GM10847 (cell line): ENCODE data around the gene GABRG3.

ENCODE experiments used
- POLR2A ChIP-seq: IDR thresholded peaks from 2 replicates; pipeline ENCODE4 v1.6.1; 2011; ENCODE audit not compliant: insufficient read length; ENCODE audit errors: extremely low read depth

The GABRG3 gene

GRCh38 chr15:26970712-26971210 lies at the start of gene GABRG3:
GABRG3 (plus strand) TSS chr15:26971181.
- TF ChIP-seq POLR2A = no peak

- TF ChIP-seq POLR2A = no peak
Observed at GRCh38 chr15:26921433-26921832, 49.5 kb upstream of the GABRG3 start.

- no peak for TF ChIP-seq POLR2A
Observed at GRCh38 chr15:26926081-26926480, 44.9 kb upstream of the GABRG3 start.

GRCh38 chr15:26928051-26928450 lies 42.9 kb upstream of the GABRG3 start:
- no peak for TF ChIP-seq POLR2A

DNA sequence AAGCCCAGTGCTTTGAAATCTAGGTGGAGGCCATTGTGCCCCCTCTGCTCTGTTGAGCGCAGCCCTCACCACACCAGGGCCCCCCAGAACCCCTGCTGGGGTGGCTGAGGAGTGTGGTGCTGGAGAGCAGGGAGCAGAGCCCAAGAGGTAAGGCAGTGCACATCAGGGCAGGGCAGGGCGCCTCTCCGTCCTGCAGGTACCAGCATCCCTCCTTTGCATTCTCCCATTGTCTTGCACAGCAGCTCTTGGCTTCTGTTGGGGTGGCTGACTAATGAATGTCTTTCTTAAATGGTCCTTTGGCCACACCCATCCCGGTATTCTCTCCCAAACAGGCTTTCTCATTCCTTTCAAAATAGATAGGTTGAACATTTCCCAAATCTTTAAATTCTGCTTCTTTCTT lies 41.4 kb upstream of the GABRG3 start:
- TF ChIP-seq POLR2A = no peak

DNA sequence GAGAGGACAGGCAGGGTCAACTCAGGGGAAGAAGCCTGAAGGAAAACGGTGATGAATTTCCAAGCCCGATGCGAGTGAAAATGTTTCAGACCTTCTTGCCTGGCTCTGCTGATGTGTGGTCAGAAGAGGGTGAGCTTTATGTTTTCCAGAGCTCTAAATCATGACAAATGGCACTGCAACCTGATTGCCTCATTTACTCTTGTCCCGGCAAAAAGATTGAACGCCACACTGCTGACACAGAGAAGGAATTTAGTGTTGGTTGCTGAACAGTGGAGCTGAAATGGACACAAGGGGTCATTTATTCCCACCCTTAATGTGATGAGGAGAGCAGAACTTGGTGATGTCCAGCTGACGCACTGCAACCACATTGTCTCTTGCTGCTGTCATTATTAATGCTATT lies 36.1 kb upstream of the GABRG3 start:
- TF ChIP-seq POLR2A = no peak

DNA sequence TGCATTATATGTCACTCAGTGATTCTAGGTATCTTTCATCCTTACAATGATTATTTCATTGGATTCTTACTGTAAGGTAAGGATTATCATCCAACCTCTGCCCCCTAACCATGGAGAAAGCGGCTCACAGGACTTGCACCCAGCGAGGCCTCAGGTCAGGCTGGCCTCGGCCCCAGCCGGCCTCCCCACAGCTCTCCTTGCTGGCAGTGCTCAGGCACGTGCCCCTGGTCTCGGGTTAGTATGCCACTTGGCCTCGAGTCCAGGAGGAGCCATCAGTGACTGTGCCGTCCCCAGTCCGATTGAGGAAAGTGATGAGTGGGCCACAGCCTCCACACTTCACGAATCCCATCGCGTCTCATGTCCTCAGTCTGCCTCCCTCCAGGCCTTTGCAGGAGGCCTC lies 35.7 kb upstream of the GABRG3 start:
- no peak for TF ChIP-seq POLR2A

GRCh38 chr15:26936502-26936901 lies 34.5 kb upstream of the GABRG3 start:
- no peak for TF ChIP-seq POLR2A

GRCh38 chr15:26937134-26937533 lies 33.8 kb upstream of the GABRG3 start:
- no peak for TF ChIP-seq POLR2A

DNA sequence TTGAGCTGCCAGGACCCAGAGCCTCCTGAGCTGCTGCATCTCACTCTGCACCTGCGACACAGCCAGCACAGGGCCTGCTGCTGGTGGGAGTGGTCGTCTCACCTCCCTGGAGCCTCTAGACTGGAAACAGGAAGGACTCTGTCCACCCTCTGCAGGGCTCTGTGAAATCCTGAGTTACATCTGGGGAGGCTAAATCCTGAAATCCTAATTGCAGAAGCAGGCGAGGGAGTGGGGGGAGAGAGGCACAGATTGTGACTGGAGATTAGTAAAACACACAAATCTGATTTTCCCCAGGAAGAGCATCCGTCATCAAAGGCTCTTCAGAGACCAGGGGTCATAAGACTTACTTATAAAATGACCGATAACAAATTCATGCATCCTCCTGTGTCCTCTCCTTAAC lies 31.6 kb upstream of the GABRG3 start:
- no peak for TF ChIP-seq POLR2A

DNA sequence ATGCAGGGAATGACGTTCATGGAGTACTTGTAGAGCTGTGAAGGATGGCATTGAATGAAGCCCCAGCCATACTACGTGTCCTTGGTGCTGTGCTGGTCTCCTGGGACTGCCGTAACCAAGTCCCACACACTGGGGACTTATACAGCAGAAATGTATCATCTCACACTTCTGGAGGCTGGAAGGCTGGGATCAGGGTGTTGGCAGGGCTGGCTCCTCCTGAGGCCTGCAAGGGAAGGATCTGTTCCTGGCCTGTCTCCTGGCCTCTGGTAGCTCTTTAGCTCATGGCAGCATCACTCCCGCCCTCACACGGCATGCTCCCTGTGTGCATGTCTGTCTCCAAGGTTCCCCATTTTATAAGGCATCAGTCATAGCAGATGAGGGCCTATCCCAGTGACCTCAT lies 29.5 kb upstream of the GABRG3 start:
- TF ChIP-seq POLR2A = no peak

GRCh38 chr15:26943866-26944265 lies 27.1 kb upstream of the GABRG3 start:
- no peak for TF ChIP-seq POLR2A

GRCh38 chr15:26945046-26945445 lies 25.9 kb upstream of the GABRG3 start:
- no peak for TF ChIP-seq POLR2A

DNA sequence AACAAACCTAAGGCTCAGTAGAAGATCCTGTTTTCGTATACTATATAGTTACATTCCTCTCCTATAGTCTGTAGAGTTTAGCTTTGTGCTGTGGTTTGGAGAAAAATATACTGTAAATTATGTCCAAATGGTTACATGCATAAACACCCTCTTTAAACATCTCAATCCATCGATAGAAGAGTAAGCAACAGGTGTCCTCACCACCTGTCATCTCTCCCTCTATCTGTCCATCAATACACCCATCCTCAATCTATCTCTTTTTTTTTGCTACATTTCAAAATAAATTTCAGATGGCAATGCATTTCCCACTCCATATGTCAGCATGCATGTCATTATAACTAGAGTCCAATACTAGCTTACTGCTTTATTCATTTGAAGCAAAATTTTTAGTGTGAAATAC lies 21.0 kb upstream of the GABRG3 start:
- TF ChIP-seq POLR2A = no peak

GRCh38 chr15:26954403-26954802 lies 16.6 kb upstream of the GABRG3 start:
- TF ChIP-seq POLR2A = no peak

DNA sequence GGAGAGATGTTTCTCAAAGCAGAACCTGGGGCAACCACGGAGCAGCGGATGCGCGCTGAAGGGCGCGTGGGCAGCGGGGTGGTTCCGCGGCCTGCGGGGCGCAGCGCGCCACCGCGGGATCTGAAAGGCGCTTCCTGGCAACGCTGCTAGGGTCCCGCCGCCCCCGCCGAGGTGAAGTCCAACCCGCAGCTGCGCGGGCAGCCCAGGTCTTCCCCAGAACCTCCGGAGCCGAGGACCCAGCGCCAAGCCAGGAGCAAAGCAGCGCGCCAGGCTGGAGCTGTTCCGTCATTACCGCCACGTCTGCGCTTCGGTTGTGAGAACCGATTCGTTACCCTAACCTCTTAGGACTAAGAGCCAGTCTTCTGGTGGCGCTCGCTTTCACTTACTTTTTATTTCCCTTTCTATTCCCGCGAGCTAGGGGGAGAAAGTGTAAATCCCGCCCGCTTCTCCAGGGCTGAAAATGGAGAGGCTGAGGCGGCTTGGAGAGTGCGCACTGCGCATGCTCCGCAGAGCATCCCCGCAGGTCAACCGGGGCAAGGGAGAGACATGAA lies 3.2 kb upstream of the GABRG3 start:
- no peak for TF ChIP-seq POLR2A

DNA sequence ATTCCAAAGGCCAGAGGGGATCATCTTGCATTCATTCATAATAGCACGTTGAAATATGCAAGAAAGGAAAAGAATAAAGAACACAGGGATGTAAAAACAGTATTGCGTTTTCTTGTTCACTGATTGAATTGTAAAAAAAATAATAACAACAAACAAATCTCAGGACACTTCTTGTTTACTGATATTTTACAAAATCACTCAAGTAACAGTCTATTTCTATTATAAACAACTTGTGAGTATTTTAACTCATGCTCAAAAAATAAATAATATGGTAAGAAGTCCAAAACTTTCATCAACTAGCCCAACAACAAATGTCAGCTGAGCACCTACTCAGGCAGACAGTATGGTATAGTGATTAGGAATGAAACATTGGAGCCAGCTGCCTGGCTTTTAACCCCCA lies 2.2 kb upstream of the GABRG3 start:
- TF ChIP-seq POLR2A = no peak

DNA sequence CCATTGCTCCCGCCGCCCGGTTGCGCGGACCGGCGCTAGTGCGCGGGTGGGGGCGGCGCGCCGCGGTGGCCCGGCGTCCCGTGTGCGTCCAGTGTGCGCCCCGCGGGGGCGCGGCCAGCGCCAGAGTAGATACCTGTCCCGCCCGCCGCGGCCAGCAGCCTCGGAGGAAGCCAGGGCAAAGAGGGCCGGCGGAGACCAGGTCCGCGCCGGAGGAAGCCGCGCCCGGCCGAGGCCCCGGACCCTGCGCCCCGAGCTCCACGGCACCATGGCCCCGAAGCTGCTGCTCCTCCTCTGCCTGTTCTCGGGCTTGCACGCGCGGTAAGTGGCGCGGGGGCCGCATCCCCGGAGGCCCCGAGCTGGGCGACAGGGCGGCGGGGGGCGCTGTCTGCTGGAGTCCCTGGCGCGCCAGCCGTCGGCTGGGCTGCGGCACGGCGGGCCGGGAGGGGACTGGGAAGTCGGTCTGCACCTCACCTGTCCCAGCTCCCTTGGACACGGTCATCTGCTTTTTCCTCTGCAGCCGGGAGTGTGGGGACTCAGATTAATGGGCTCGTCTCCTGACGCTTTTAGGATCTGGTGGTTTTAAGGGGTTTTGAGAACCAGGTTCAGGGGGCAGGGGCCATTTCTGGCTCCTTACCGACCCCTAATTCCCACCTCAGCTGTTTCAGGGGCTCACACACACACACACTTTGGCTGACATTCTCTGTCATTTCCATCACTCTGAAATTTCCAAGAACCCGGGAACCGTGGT lies 464 bp downstream of the GABRG3 start:
- TF ChIP-seq POLR2A = no peak

DNA sequence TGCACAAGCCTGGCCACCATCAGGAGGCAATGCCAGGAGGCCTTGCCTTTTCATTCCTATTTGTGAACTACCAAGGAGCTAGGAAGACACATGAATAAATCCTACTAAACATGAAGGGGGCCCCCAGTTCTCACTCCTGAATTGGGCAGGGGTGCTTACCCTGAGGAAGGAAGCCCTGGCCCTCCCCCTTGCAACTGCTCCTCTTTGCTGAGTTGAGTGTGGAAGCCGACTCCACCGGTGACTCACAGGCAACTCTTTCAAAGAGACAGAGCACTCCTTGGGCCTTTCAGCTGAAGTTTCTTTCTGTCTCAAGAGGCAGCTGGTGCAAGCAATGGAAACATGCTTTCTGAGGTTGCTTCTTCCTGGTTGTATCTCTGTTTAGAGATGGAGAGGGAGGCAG lies 1.7 kb downstream of the GABRG3 start:
- no peak for TF ChIP-seq POLR2A
